SIG-M5 treated with dmso at 0.1 percent for 504 hours (cell line): ENCODE measurements around the gene ZNF479.
"Not testable (repeated sequence)": the region's sequence is repeated elsewhere in the genome, so short reads cannot be mapped to it uniquely, and the experiment has no call there.

ENCODE experiments used
- DNase-seq: peaks from one replicate; lab custom pipeline; 2025; ENCODE audit not compliant: unreplicated experiment; lab: John Stamatoyannopoulos, UW

ZNF479 gene

GRCh38 chr7:57132336-57132735, at the start of gene ZNF479:
Gene ZNF479, minus strand, starts transcription at chr7:57132436. Its CDS starts 112 bp downstream, at chr7:57132324.
- not testable (repeated sequence) for DNase-seq

GRCh38 chr7:57182031-57182430, 49.8 kb upstream of the ZNF479 start:
- no peak for DNase-seq

GRCh38 chr7:57181281-57181680, 49.0 kb upstream of the ZNF479 start:
- no peak for DNase-seq

- DNase-seq = no peak
These were observed 47.7 kb upstream of the ZNF479 start for GRCh38 chr7:57179776-57180415.

GRCh38 chr7:57178768-57179139, 46.5 kb upstream of the ZNF479 start:
- DNase-seq = no peak

- DNase-seq = no peak
These were observed 45.9 kb upstream of the ZNF479 start for GRCh38 chr7:57177856-57178767.

GRCh38 chr7:57176928-57177635, 44.8 kb upstream of the ZNF479 start:
- DNase-seq = no peak

- no peak for DNase-seq
These were observed 33.2 kb upstream of the ZNF479 start for GRCh38 chr7:57165285-57165899.

GRCh38 chr7:57120123-57120784, 12.0 kb downstream of the ZNF479 start:
- DNase-seq = not testable (repeated sequence)
